ENCODE data around the gene CPSF2. TPM values are rescaled to one million over a fixed set of nuclear protein-coding genes. Genes with fewer than 3 reads are reported as not detected.

The CPSF2 gene
- 21.1 and 30.1 TPM in 2 replicates for total RNA-seq

DNA sequence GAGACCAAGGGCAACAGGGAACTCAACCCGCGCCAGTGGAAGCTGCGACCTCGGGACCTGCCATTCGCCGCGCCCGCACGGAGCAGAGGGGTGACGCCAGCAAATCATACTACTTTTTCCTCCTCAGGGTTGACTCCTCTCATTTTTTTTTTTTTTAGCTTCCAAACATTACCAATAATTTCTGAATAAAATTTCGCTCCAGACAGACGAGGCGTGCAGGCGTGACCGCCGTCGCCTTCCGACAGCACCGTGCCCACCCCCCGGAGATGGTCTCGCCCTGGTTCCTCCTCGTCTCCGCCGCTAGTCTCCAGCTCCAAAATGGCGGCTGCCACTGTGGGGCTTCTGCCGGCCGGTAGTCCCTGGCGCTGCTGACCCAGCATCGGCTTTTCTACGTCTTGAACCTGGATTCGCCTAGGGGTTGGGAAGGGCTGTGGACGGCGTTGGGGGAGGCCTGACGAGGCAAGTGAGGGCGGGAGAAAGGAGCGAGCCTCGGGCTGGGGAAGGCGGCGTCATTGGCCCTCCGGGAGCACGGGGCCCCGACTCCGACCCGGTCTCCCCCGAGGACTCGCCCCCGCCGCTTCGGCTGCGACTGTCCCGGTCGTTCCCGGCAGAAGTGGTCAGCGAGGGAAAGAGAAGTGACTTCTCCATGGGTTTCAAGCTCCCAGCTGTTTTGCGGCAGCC, at the start of gene CPSF2, which contains the start of gene NDUFB1:
CPSF2 (plus strand) TSS at position 300 of the 681 bp plus-strand sequence. CDS start 9,016 bp downstream, outside the sequence.
NDUFB1 (minus strand) TSS at position 37 of the 681 bp plus-strand sequence. CDS start 4,069 bp downstream, outside the sequence.

DNA sequence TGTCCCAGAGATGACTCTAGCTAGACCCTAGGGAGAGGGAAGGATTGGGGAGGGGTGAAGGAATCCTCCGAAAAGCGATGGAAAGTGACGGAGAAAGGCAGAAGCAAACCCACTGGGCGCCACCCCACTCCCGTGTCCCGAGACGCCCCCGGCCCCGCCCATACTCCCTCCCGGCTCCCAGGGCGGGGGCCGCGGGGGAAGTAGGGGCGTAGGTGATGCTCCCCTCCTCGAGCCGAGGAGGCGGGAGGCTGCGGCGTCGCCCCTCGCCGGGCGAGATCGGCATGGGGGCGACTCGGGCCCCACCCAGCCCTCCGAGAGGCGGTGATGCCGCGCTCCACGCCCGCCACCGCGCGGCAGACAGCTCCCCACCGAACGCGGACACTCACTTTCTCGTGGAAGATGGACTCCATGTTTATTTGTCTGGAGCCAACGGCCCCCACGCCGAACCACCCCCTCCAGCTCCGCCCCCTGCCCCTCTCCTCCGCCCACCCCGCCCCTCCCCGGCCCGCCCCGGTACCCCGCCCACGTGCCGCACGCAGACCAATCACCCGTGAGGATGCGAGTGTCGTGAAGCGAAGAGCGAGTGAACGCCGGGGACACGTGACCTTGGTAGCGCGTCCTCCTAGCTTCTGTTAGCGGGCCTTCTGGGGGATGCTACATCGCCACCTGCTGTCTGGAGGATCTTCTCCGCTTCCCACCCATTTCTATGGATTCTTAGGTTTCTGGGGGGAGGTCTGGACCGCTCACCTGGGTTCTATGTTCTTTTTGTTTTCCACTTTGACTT, 15.4 kb upstream of the CPSF2 start, which contains the start of gene ATXN3:
ATXN3 (minus strand) TSS at position 440 of the 784 bp plus-strand sequence; CDS start at position 410, 30 bp downstream.

Other genes with a start within 250 kb of the CPSF2 start
- 15.9 and 17.4 TPM in 2 replicates for gene FBLN5, start 174.3 kb upstream of the CPSF2 start, total RNA-seq
- gene TRIP11, start 81.9 kb upstream of the CPSF2 start, total RNA-seq: 19.6 and 26.2 TPM in 2 replicates
- 66.8 and 100 TPM in 2 replicates for gene ATXN3, start 15.4 kb upstream of the CPSF2 start, total RNA-seq
- 335 and 379 TPM in 2 replicates for gene NDUFB1, start 263 bp upstream of the CPSF2 start, total RNA-seq
- under 0.01 TPM in 1 of 2 replicates, not detected in the other for gene SLC24A4, start 201.2 kb downstream of the CPSF2 start, total RNA-seq

All from bronchial smooth muscle cell (primary cell).